ENCODE results near the gene TMED7. TPM values are rescaled to one million over a fixed set of nuclear protein-coding genes. Genes with fewer than 3 reads are reported as not detected.

Gene TMED7
- total RNA-seq, 2 donors from 2014 or later = 131 to 132 TPM

- DNase-seq (ENCODE audit: low spot score) (no peak), ATAC-seq (ENCODE audit: insufficient number of reproducible peaks, low FRiP score, low read depth) (no peak)
- no peak overlapping the region for H3K4me3 ChIP-seq
- H3K9me3 ChIP-seq = no peaks in the 10 kb centered on the region
- H3K27ac ChIP-seq = no peak overlapping the region
- H3K4me1 ChIP-seq (ENCODE audit: control insufficient read depth in 1 of 2, low read depth in 2 of 2) = peaks cover 11 to 21% of the 10 kb centered on the region in 2 donors
- TF ChIP-seq CTCF (IDR thresholded peaks at IDR 0.05) = no peak
- no peaks in the 10 kb centered on the region for H3K27me3 ChIP-seq (replicated peaks; ENCODE audit: insufficient read depth)
- no peaks in the 10 kb centered on the region for H3K36me3 ChIP-seq
Measured at GRCh38 chr5:115605436-115605835, 20.4 kb downstream of the TMED7 start.

- ATAC-seq (ENCODE audit: insufficient number of reproducible peaks, low FRiP score, low read depth) = no peak
- H3K27me3 ChIP-seq (replicated peaks; ENCODE audit: insufficient read depth) = no peaks in the 10 kb centered on the region
- no peaks in the 10 kb centered on the region for H3K36me3 ChIP-seq
- peak overlapping the region; percentile 98 for H3K4me3 ChIP-seq
- H3K27ac ChIP-seq = peak overlapping the region; percentile 92 to 96
- H3K9me3 ChIP-seq = no peaks in the 10 kb centered on the region
- no peak for TF ChIP-seq CTCF (IDR thresholded peaks at IDR 0.05)
- peaks cover 23 to 32% of the 10 kb centered on the region in 2 donors for H3K4me1 ChIP-seq (ENCODE audit: control insufficient read depth in 1 of 2, low read depth in 2 of 2)
- DNase-seq (ENCODE audit: low spot score) = no peak
Measured at GRCh38 chr5:115602591-115603125, 23.2 kb downstream of the TMED7 start.

- ATAC-seq (ENCODE audit: insufficient number of reproducible peaks, low FRiP score, low read depth) (peak; percentile 19), DNase-seq (ENCODE audit: low spot score) (no peak)
- Histone ChIP-seq H3K27ac (peak within 1 kb of the TSS; percentile 92 to 96), H3K9me3 (no peaks in the 10 kb centered on the region), H3K4me1 (ENCODE audit: control insufficient read depth in 1 of 2, low read depth in 2 of 2) (peaks cover 23 to 32% of the 10 kb centered on the region in 2 donors), H3K36me3 (no peaks in the 10 kb centered on the region), H3K4me3 (peak within 1 kb of the TSS; percentile 98), H3K27me3 (replicated peaks; ENCODE audit: insufficient read depth) (no peaks in the 10 kb centered on the region)
- no peak for TF ChIP-seq CTCF (IDR thresholded peaks at IDR 0.05)
Measured at GRCh38 chr5:115601701-115602590, 23.9 kb downstream of the TMED7 start, which contains the start of gene TICAM2. Gene TICAM2, minus strand, starts transcription at chr5:115602479. Its CDS starts 21,223 bp downstream, at chr5:115581256.

GRCh38 chr5:115600766-115601165 is 25.1 kb downstream of the TMED7 start:
- H3K4me3 ChIP-seq = peak overlapping the region; percentile 98
- H3K4me1 ChIP-seq (ENCODE audit: control insufficient read depth in 1 of 2, low read depth in 2 of 2) = peaks cover 23 to 32% of the 10 kb centered on the region in 2 donors
- no peaks in the 10 kb centered on the region for H3K36me3 ChIP-seq
- no peaks in the 10 kb centered on the region for H3K27me3 ChIP-seq (replicated peaks; ENCODE audit: insufficient read depth)
- no peaks in the 10 kb centered on the region for H3K9me3 ChIP-seq
- peak overlapping the region in 1 of 2 donors; percentile 28 for H3K27ac ChIP-seq
- ATAC-seq (ENCODE audit: insufficient number of reproducible peaks, low FRiP score, low read depth) (no peak), DNase-seq (ENCODE audit: low spot score) (no peak)
- TF ChIP-seq CTCF (IDR thresholded peaks at IDR 0.05) = no peak

GRCh38 chr5:115599924-115600323 is 25.9 kb downstream of the TMED7 start:
- no peak for ATAC-seq (ENCODE audit: insufficient number of reproducible peaks, low FRiP score, low read depth)
- H3K27me3 ChIP-seq (replicated peaks; ENCODE audit: insufficient read depth) = no peaks in the 10 kb centered on the region
- no peaks in the 10 kb centered on the region for H3K36me3 ChIP-seq
- peak overlapping the region; percentile 28 to 35 for H3K27ac ChIP-seq
- H3K4me3 ChIP-seq = peak overlapping the region; percentile 39
- no peaks in the 10 kb centered on the region for H3K9me3 ChIP-seq
- H3K4me1 ChIP-seq (ENCODE audit: control insufficient read depth in 1 of 2, low read depth in 2 of 2) = peaks cover 23 to 32% of the 10 kb centered on the region in 2 donors
- TF ChIP-seq CTCF (IDR thresholded peaks at IDR 0.05) = no peak
- DNase-seq (ENCODE audit: low spot score) = no peak

Data from thoracic aorta (tissue), 2 donors.